ENCODE data around the gene RBM38. TPM values are rescaled to one million over a fixed set of nuclear protein-coding genes. Genes with fewer than 3 reads are reported as not detected.

Gene RBM38
- total and polyA plus RNA-seq, 3 donors from 2014 or later: 69.6 to 114 (median 108) TPM

- Histone ChIP-seq H3K27ac (peak within 1 kb of the TSS; percentile 57 to 84), H3K4me3 (peak within 1 kb of the TSS; percentile 82), H3K36me3 (ENCODE audit: low read depth, missing control alignments) (no peaks in the 10 kb centered on the region), H3K9me3 (no peaks in the 10 kb centered on the region), H3K4me1 (no peaks in the 10 kb centered on the region), H3K27me3 (no peaks in the 10 kb centered on the region)
- 1% methylated on average over 37 to 64 of the region's 64 CpGs for WGBS, 2 donors
- DNase-seq: peak; percentile 94
- intact Hi-C loops (cut with DNase I; ENCODE audit: low total_unique reads): no loop called here
- TF ChIP-seq POLR2A (IDR thresholded peaks at IDR 0.05) (no peak), CTCF (IDR thresholded peaks at IDR 0.05) (no peak)
These were observed 40.0 kb upstream of the RBM38 start, which contains the start of gene RAE1 for GRCh38 chr20:57351042-57351783. TSS of gene RAE1 (plus strand) at chr20:57351255. CDS start at chr20:57354039, 2,784 bp downstream.

DNA sequence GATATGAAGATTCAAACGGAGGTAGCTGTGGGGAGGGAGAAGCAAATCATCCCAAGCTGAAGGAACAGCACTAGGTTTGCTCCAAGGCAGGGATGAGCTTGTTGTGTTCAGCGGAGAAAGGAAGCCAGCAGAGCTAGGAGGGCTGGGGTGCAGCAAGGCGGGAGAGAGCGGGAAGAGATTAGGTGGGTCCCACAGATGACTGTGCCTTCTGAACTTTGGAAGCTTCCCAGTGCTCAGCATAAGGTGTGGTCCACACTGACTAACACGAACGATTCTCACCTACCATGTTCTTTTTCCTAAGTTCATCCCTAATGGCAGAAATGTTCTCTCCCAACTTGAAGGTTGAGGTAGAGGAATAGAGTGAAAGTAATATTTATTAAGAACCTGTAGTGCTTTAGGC, 38.9 kb upstream of the RBM38 start:
- DNase-seq: no peak
- intact Hi-C loops (cut with DNase I; ENCODE audit: low total_unique reads): no loop called here
- no peaks in the 10 kb centered on the region for H3K36me3 ChIP-seq (ENCODE audit: low read depth, missing control alignments)
- no peaks in the 10 kb centered on the region for H3K9me3 ChIP-seq
- no peak for TF ChIP-seq CTCF (IDR thresholded peaks at IDR 0.05)
- no peak for TF ChIP-seq POLR2A (IDR thresholded peaks at IDR 0.05)
- H3K27ac ChIP-seq: no peak overlapping the region
- H3K4me3 ChIP-seq: no peak overlapping the region
- H3K27me3 ChIP-seq: no peaks in the 10 kb centered on the region
- no peaks in the 10 kb centered on the region for H3K4me1 ChIP-seq
- 51 to 63% methylated on average over 5 to 6 of the region's 6 CpGs for WGBS, 2 donors

GRCh38 chr20:57353351-57353750, 37.8 kb upstream of the RBM38 start:
- Histone ChIP-seq H3K4me3 (no peak overlapping the region), H3K36me3 (ENCODE audit: low read depth, missing control alignments) (no peaks in the 10 kb centered on the region), H3K27ac (no peak overlapping the region), H3K9me3 (no peaks in the 10 kb centered on the region), H3K4me1 (no peaks in the 10 kb centered on the region), H3K27me3 (no peaks in the 10 kb centered on the region)
- 86 to 91% methylated on average over 9 of the region's 9 CpGs for WGBS, 2 donors
- no peak for TF ChIP-seq POLR2A (IDR thresholded peaks at IDR 0.05)
- TF ChIP-seq CTCF (IDR thresholded peaks at IDR 0.05): no peak
- no peak for DNase-seq
- intact Hi-C loops (cut with DNase I; ENCODE audit: low total_unique reads): no loop called here

- no peaks in the 10 kb centered on the region for H3K9me3 ChIP-seq
- 91 to 95% methylated on average over 6 of the region's 6 CpGs for WGBS, 2 donors
- no peaks in the 10 kb centered on the region for H3K4me1 ChIP-seq
- TF ChIP-seq CTCF (IDR thresholded peaks at IDR 0.05) (no peak), POLR2A (IDR thresholded peaks at IDR 0.05) (no peak)
- H3K36me3 ChIP-seq (ENCODE audit: low read depth, missing control alignments): no peaks in the 10 kb centered on the region
- H3K27ac ChIP-seq: no peak overlapping the region
- no peaks in the 10 kb centered on the region for H3K27me3 ChIP-seq
- H3K4me3 ChIP-seq: no peak overlapping the region
- intact Hi-C loops (cut with DNase I; ENCODE audit: low total_unique reads): no loop called here
- DNase-seq: no peak
These were observed 29.7 kb upstream of the RBM38 start for GRCh38 chr20:57361517-57361916.

DNA sequence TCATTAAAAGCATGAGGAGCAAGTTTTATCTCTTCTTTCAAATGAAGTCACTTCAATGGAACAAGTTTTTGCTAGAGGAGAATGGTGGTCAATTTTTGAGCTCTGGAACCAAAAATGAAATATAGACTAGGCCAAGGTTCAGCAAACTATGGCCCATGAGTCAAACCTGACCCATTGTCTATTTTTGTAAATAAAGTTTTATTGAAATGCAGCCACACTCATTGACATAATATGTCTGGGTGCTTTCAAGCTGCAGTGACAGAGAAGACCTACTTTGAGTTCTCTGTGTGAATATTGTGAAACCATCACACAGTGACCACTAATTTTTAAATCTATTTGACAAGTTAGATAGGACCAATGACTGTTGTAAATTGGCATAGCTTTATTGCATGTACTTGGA, 26.7 kb upstream of the RBM38 start:
- no peaks in the 10 kb centered on the region for H3K27me3 ChIP-seq
- H3K4me1 ChIP-seq: no peaks in the 10 kb centered on the region
- H3K27ac ChIP-seq: no peak overlapping the region
- intact Hi-C loops (cut with DNase I; ENCODE audit: low total_unique reads): no loop called here
- H3K9me3 ChIP-seq: no peaks in the 10 kb centered on the region
- H3K4me3 ChIP-seq: no peak overlapping the region
- H3K36me3 ChIP-seq (ENCODE audit: low read depth, missing control alignments): no peaks in the 10 kb centered on the region
- DNase-seq: no peak
- TF ChIP-seq CTCF (IDR thresholded peaks at IDR 0.05) (no peak), POLR2A (IDR thresholded peaks at IDR 0.05) (no peak)

Measured in testis (tissue), 3 donors.